Testis (tissue), 3 donors: ENCODE data around the gene BTBD10. TPM values are rescaled to one million over a fixed set of nuclear protein-coding genes. Genes with fewer than 3 reads are reported as not detected.

Source experiments
- DNase-seq: peaks from one replicate; pipeline ENCODE4 v3.0.0-alpha.2; 2019
- H3K27ac ChIP-seq, 2 donors: fragments of 200-600 bp; sonication (generic); one replicate each; pipeline ENCODE4 v1.5.1; 2019
- H3K27me3 ChIP-seq: fragments of 200-600 bp; sonication (generic); one replicate; pipeline ENCODE4 v1.5.1; 2019
- H3K36me3 ChIP-seq: fragments of 200-600 bp; sonication (generic); one replicate; pipeline ENCODE4 v1.5.1; 2017; ENCODE audit warnings: low read depth; ENCODE audit errors: missing control alignments
- H3K4me1 ChIP-seq: fragments of 200-600 bp; sonication (generic); one replicate; pipeline ENCODE4 v1.5.1; 2019
- H3K4me3 ChIP-seq, 2 donors: fragments of 200-600 bp; sonication (generic); one replicate each; pipeline ENCODE4 v1.5.1; 2017 to 2019
- H3K9me3 ChIP-seq: fragments of 200-600 bp; sonication (generic); one replicate; pipeline ENCODE4 v1.5.1; 2017
- CTCF ChIP-seq, 3 experiments: fragments of 450-650 bp in 2 of 3; fragments of 200-600 bp in 1 of 3; sonication (generic) in 1 of 3; IDR thresholded peaks; one replicate each; pipeline ENCODE4 v1.5.1; 2016 to 2019; ENCODE audit warnings: antibody characterized with exemption in 3 of 3, mild to moderate bottlenecking in 2 of 3, moderate library complexity in 1 of 3
- POLR2A ChIP-seq: fragments of 450-650 bp; IDR thresholded peaks from one replicate; pipeline ENCODE4 v1.6.1; 2017; ENCODE audit warnings: antibody characterized with exemption, mild to moderate bottlenecking, moderate library complexity
- WGBS, 2 donors: methylation state at CpG; one replicate each; pipeline ENCODE4 v1.1.5; 2018; 5-methylcytosine and 5-hydroxymethylcytosine counted together
- intact Hi-C: fragments of 100-400 bp; cut with DNase I; formaldehyde crosslinking; loops from one replicate; pipeline ENCODE4 v1.15.1; 2023; ENCODE audit warnings: low total_unique reads
- polyA plus RNA-seq: library from polyadenylated mRNA; stranded (reverse); fragments of 350-450 nt; fragmentation: Illumina TruSeq; extraction: RNeasy Lipid Tissue Mini Kit (QIAGEN cat#74804); gene quantifications from one replicate; pipeline ENCODE4 v1.2.3, GENCODE V29; 2014; ENCODE audit warnings: low read depth, low replicate concordance; ENCODE audit not compliant: insufficient read depth
- total RNA-seq, 2 donors: library from RNA; depleted of rRNA; stranded (reverse); fragments of >200 nt; gene quantifications; one replicate each; pipeline ENCODE4 v1.2.3, GENCODE V29; 2016

BTBD10 gene
- total and polyA plus RNA-seq, 3 donors from 2014 or later, result 47.0 to 81.7 (median 69.4) TPM

DNA sequence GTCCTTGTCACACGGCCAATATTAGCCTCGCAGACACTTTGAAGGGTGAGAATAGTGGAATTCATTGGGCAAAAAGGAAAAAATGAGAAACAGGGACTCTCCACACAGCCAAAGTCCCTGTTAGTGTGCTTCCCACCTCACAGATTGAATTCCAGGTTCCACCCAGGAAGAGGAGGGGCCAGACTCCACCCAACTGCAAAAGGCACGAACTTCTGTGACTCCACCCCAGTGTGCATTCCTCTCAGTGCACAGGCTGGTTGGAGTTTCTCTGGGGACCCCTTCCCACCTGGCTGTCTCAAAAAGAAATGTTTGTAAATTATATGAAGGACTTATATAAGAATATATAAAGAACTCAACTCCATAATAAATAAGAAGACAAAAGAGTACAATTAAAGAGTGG is 12.1 kb upstream of the BTBD10 start:
- Histone ChIP-seq H3K9me3 (no peaks in the 10 kb centered on the region), H3K4me3 (no peak overlapping the region), H3K27me3 (no peaks in the 10 kb centered on the region), H3K4me1 (no peaks in the 10 kb centered on the region), H3K36me3 (no peaks in the 10 kb centered on the region), H3K27ac (no peak overlapping the region)
- no peak for DNase-seq
- WGBS, 2 donors, result 84 to 85% methylated on average over 3 of the region's 3 CpGs
- TF ChIP-seq POLR2A, result no peak
- no peak for TF ChIP-seq CTCF (IDR thresholded peaks at IDR 0.05)
- intact Hi-C loops, result no loop called here

GRCh38 chr11:13473013-13473722 is 10.1 kb upstream of the BTBD10 start:
- no peak for DNase-seq
- H3K4me1 ChIP-seq, result no peaks in the 10 kb centered on the region
- no peaks in the 10 kb centered on the region for H3K27me3 ChIP-seq
- WGBS, 2 donors, result 65 to 75% methylated on average over 3 of the region's 3 CpGs
- intact Hi-C loops, result no loop called here
- no peaks in the 10 kb centered on the region for H3K9me3 ChIP-seq
- no peak overlapping the region for H3K4me3 ChIP-seq
- TF ChIP-seq POLR2A, result no peak
- no peak for TF ChIP-seq CTCF (IDR thresholded peaks at IDR 0.05)
- H3K36me3 ChIP-seq, result no peaks in the 10 kb centered on the region
- no peak overlapping the region for H3K27ac ChIP-seq

GRCh38 chr11:13468750-13469149 is 5.7 kb upstream of the BTBD10 start:
- Histone ChIP-seq H3K27ac (no peak overlapping the region), H3K4me1 (peaks cover 3% of the 10 kb centered on the region), H3K4me3 (no peak overlapping the region), H3K27me3 (no peaks in the 10 kb centered on the region), H3K36me3 (no peaks in the 10 kb centered on the region), H3K9me3 (no peaks in the 10 kb centered on the region)
- 53 to 70% methylated on average over 5 of the region's 5 CpGs for WGBS, 2 donors
- no peak for DNase-seq
- intact Hi-C loops, result no loop called here
- no peak for TF ChIP-seq POLR2A
- TF ChIP-seq CTCF (IDR thresholded peaks at IDR 0.05), result no peak

- peak in 2 of 3 experiments; percentile 28 to 53 for TF ChIP-seq CTCF (IDR thresholded peaks at IDR 0.05)
- TF ChIP-seq POLR2A, result no peak
- no peak for DNase-seq
- Histone ChIP-seq H3K9me3 (no peaks in the 10 kb centered on the region), H3K27ac (no peak overlapping the region), H3K27me3 (no peaks in the 10 kb centered on the region), H3K4me3 (no peak overlapping the region), H3K4me1 (peaks cover 6% of the 10 kb centered on the region), H3K36me3 (no peaks in the 10 kb centered on the region)
- intact Hi-C loops, result no loop called here
- 6 to 7% methylated on average over 6 of the region's 6 CpGs for WGBS, 2 donors
Measured at GRCh38 chr11:13465909-13466371, 2.9 kb upstream of the BTBD10 start.

GRCh38 chr11:13463779-13464290 is 813 bp upstream of the BTBD10 start:
- Histone ChIP-seq H3K9me3 (no peaks in the 10 kb centered on the region), H3K4me3 (peak overlapping the region; percentile 80 to 94), H3K36me3 (no peaks in the 10 kb centered on the region), H3K27ac (peak overlapping the region; percentile 81 to 87), H3K4me1 (peaks cover 6% of the 10 kb centered on the region), H3K27me3 (no peaks in the 10 kb centered on the region)
- TF ChIP-seq CTCF (IDR thresholded peaks at IDR 0.05), result no peak
- TF ChIP-seq POLR2A, result no peak
- intact Hi-C loops, result no loop called here
- WGBS, 2 donors, result 23 to 25% methylated on average over 12 of the region's 12 CpGs
- no peak for DNase-seq
